Heart right ventricle (tissue), 16 donors: ENCODE data around the gene NEMF. TPM values are rescaled to one million over a fixed set of nuclear protein-coding genes. Genes with fewer than 3 reads are reported as not detected.

Source experiments
- ATAC-seq, 8 donors: fragments of 200-7000 bp; cut with Tn5 transposase; one replicate each; pipeline ENCODE4 v1.9.1; 2020; ENCODE audit warnings: mild to moderate bottlenecking in 8 of 8, moderate library complexity in 8 of 8, moderate number of reproducible peaks in 1 of 8
- DNase-seq, 2 donors: peaks; one replicate each; pipeline ENCODE4 v3.0.0-alpha.2; 2020
- H3K27ac ChIP-seq, 10 donors: fragments of 200-600 bp; sonication (generic) in 2 of 10; one replicate each; pipeline versions ENCODE4 v1.5.0 to v1.8.0; 2020 to 2022; ENCODE audit warnings: mild to moderate bottlenecking in 3 of 10
- H3K27me3 ChIP-seq, 7 donors: fragments of 200-600 bp; one replicate each; pipeline ENCODE4 v1.8.0; 2021 to 2022; ENCODE audit warnings: mild to moderate bottlenecking in 2 of 7
- H3K36me3 ChIP-seq, 9 donors: fragments of 200-600 bp; sonication (generic) in 1 of 9; one replicate each; pipeline versions ENCODE4 v1.5.0 to v1.8.0; 2020 to 2022; ENCODE audit warnings: mild to moderate bottlenecking in 2 of 9
- H3K4me1 ChIP-seq, 9 donors: fragments of 200-600 bp; sonication (generic) in 1 of 9; one replicate each; pipeline versions ENCODE4 v1.5.0 to v1.8.0; 2020 to 2022; ENCODE audit warnings: mild to moderate bottlenecking in 4 of 9
- H3K4me3 ChIP-seq, 10 donors: fragments of 200-600 bp; sonication (generic) in 2 of 10; one replicate each; pipeline versions ENCODE4 v1.5.0 to v1.8.0; 2020 to 2022; ENCODE audit warnings: mild to moderate bottlenecking in 7 of 10, moderate library complexity in 2 of 10
- H3K9me3 ChIP-seq, 11 donors: fragments of 200-600 bp in 10 of 11; sonication (generic) in 2 of 11; one replicate each; pipeline versions ENCODE4 v1.5.0 to v1.8.0; 2013 to 2022; ENCODE audit warnings: mild to moderate bottlenecking in 2 of 11, control low read depth in 1 of 11, moderate library complexity in 1 of 11
- WGBS, 2 donors: extraction: QIAGEN DNeasy Blood & Tissue Kit; methylation state at CpG; one replicate each; pipeline ENCODE4 v1.1.7; 2013; ENCODE audit warnings: inconsistent platforms in 1 of 2; 5-methylcytosine and 5-hydroxymethylcytosine counted together
- intact Hi-C, 10 donors: fragments of 100-400 bp; cut with DNase I; formaldehyde crosslinking; loops; one replicate each; pipeline versions ENCODE4 v1.11.1 to v1.14.2; 2022
- polyA plus RNA-seq, 2 donors: library from polyadenylated mRNA; stranded (reverse); fragments of 200-250 nt; gene quantifications; one replicate each; pipeline ENCODE4 v1.2.3, GENCODE V29; 2013
- total RNA-seq, 10 donors: library from RNA; stranded (reverse); fragmentation: NEBNext Ultra II Directional in 3 of 10; extraction: Animal tissue kit (Norgen Biotek cat#: 25700) in 3 of 10; gene quantifications; one replicate each; pipeline versions ENCODE4 v1.2.1 to v1.2.4, GENCODE V29; 2021 to 2023
- TF ChIP-seq, protein P1 (sequence below), 9 donors: fragments of 200-600 bp; sonication (generic) in 2 of 9; IDR thresholded peaks; one replicate each; pipeline versions ENCODE4 v1.5.0 to v1.8.0; 2021 to 2022; ENCODE audit warnings: antibody characterized with exemption in 9 of 9, mild to moderate bottlenecking in 5 of 9, moderate library complexity in 1 of 9
- donor health status: Arrhythmogenic right ventricular cardiomyopathy.
- donor health status: ischemic (EF 13 %, LVEDD 7.1; RV severe dilation, severe dysfunction).
- donor health status: healthy with polysubstance abuse.
- donor health status: DM: no; HTN: yes; CAD: no.
- donor health status: DM: no; HTN: no; CAD: no.
- donor health status: ischemic (EF 25% LVEDD 6.9; RV normal size, moderate dysfunction).
- donor health status: ischemic (EF 25% LVEDD 5.7; RV mildly dilated, moderate dysfunction).
- donor health status: healthy.
- donor health status: DM: yes; HTN: yes; CAD: no.
- donor health status: Ischemic cardiomyopathy.
- donor health status: ischemic (EF 35%, LVEDD 5.7; RV mildly dilated, moderate dysfunction).
- donor health status: nonischemic (EF 11% LVEDD 7.7; RV severe dilation, severe dysfunction).
- donor health status: DM: yes; HTN: yes; CAD: no.
- donor health status: PGD.
- donor health status: ischemic (EF 29% LVEDD 5.4; RV normal size, mild dysfunction).
- donor health status: nonischemic (EF 23%, LVEDD 6.1; RV moderate dilation, normal function).

The NEMF gene
- total and polyA plus RNA-seq, 12 donors: 18.0 to 67.4 (median 53.9) TPM

DNA sequence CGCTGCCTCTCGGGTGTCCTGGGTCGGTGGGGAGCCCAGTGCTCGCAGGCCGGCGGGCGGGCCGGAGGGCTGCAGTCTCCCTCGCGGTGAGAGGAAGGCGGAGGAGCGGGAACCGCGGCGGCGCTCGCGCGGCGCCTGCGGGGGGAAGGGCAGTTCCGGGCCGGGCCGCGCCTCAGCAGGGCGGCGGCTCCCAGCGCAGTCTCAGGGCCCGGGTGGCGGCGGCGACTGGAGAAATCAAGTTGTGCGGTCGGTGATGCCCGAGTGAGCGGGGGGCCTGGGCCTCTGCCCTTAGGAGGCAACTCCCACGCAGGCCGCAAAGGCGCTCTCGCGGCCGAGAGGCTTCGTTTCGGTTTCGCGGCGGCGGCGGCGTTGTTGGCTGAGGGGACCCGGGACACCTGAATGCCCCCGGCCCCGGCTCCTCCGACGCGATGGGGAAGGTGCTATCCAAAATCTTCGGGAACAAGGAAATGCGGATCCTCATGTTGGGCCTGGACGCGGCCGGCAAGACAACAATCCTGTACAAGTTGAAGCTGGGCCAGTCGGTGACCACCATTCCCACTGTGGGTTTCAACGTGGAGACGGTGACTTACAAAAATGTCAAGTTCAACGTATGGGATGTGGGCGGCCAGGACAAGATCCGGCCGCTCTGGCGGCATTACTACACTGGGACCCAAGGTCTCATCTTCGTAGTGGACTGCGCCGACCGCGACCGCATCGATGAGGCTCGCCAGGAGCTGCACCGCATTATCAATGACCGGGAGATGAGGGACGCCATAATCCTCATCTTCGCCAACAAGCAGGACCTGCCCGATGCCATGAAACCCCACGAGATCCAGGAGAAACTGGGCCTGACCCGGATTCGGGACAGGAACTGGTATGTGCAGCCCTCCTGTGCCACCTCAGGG, 41.0 kb upstream of the NEMF start:
- Histone ChIP-seq H3K36me3 (peaks cover 0 to 28% (median 5%) of the 10 kb centered on the region in 9 donors), H3K27me3 (no peaks in the 10 kb centered on the region), H3K4me1 (peaks cover 7 to 53% (median 48%) of the 10 kb centered on the region in 9 donors), H3K9me3 (no peaks in the 10 kb centered on the region), H3K4me3 (peak overlapping the region; percentile 82 to 100 (median 94)), H3K27ac (peak overlapping the region; percentile 98 to 100 (median 100))
- peak; percentile 60 to 85 (median 74) for ATAC-seq
- TF ChIP-seq, protein P1, sequence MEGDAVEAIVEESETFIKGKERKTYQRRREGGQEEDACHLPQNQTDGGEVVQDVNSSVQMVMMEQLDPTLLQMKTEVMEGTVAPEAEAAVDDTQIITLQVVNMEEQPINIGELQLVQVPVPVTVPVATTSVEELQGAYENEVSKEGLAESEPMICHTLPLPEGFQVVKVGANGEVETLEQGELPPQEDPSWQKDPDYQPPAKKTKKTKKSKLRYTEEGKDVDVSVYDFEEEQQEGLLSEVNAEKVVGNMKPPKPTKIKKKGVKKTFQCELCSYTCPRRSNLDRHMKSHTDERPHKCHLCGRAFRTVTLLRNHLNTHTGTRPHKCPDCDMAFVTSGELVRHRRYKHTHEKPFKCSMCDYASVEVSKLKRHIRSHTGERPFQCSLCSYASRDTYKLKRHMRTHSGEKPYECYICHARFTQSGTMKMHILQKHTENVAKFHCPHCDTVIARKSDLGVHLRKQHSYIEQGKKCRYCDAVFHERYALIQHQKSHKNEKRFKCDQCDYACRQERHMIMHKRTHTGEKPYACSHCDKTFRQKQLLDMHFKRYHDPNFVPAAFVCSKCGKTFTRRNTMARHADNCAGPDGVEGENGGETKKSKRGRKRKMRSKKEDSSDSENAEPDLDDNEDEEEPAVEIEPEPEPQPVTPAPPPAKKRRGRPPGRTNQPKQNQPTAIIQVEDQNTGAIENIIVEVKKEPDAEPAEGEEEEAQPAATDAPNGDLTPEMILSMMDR (IDR thresholded peaks at IDR 0.05): no peak
- DNase-seq: peak; percentile 50 to 67
- 0 to 2% methylated on average over 80 to 85 of the region's 85 CpGs for WGBS, 2 donors
- intact Hi-C loops: loop anchor here in 9 of 10 donors (1.0 to 10.0 kb wide), 6 partner anchors 25 to 214 kb away; no protein-coding TSS in a partner anchor

- no peaks in the 10 kb centered on the region for H3K9me3 ChIP-seq
- no peaks in the 10 kb centered on the region for H3K27me3 ChIP-seq
- H3K4me3 ChIP-seq: peak within 1 kb of the TSS; percentile 82 to 100 (median 94)
- TF ChIP-seq, protein P1 (IDR thresholded peaks at IDR 0.05): peak in 5 of 9 donors; percentile 9 to 45 (median 28)
- peaks cover 0 to 28% (median 5%) of the 10 kb centered on the region in 9 donors for H3K36me3 ChIP-seq
- peaks cover 7 to 45% (median 40%) of the 10 kb centered on the region in 9 donors for H3K4me1 ChIP-seq
- H3K27ac ChIP-seq: peak within 1 kb of the TSS; percentile 98 to 100 (median 100)
- ATAC-seq (peak; percentile 97 to 100 (median 99)), DNase-seq (peak; percentile 99 to 100)
- intact Hi-C loops: loop anchor here in 9 of 10 donors (1.0 to 10.0 kb wide), 7 partner anchors 24 to 215 kb away; no protein-coding TSS in a partner anchor
- WGBS, 2 donors: 0% methylated on average over 66 of the region's 66 CpGs
Observed at GRCh38 chr14:49892636-49893308, 40.2 kb upstream of the NEMF start, which contains the start of gene ARF6. Gene ARF6 (plus strand): TSS chr14:49893082. CDS start chr14:49893737, 655 bp downstream.

DNA sequence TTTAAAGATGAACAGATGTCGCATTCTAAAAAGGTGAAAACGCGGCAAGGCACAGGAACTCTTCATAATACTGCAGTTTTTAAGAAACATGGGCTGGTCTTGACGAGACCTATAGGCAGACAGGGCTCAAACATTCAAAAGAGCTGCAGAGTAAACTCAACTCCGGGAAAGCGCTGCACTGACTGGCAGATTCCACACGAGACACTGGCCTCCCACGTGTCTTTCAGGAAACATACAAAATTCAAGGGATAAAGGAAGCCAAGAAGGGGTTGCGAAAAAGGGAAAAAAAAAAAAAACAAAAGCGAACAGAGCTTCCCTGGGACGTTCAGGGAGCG, 39.7 kb upstream of the NEMF start:
- peak; percentile 52 to 81 (median 71) for ATAC-seq
- TF ChIP-seq, protein P1 (IDR thresholded peaks at IDR 0.05): no peak
- 3 to 4% methylated on average over 12 of the region's 12 CpGs for WGBS, 2 donors
- H3K36me3 ChIP-seq: peaks cover 0 to 28% (median 5%) of the 10 kb centered on the region in 9 donors
- H3K4me3 ChIP-seq: peak overlapping the region; percentile 82 to 100 (median 94)
- intact Hi-C loops: loop anchor here in 9 of 10 donors (1.0 to 10.0 kb wide), 7 partner anchors 23 to 215 kb away; no protein-coding TSS in a partner anchor
- peak overlapping the region; percentile 98 to 100 (median 100) for H3K27ac ChIP-seq
- no peaks in the 10 kb centered on the region for H3K27me3 ChIP-seq
- H3K9me3 ChIP-seq: no peaks in the 10 kb centered on the region
- H3K4me1 ChIP-seq: peaks cover 7 to 40% (median 35%) of the 10 kb centered on the region in 9 donors
- DNase-seq: peak in 1 of 2 donors; percentile 71

GRCh38 chr14:49888293-49888692, 35.7 kb upstream of the NEMF start:
- ATAC-seq: no peak
- WGBS, 2 donors: 79 to 83% methylated on average over 2 of the region's 2 CpGs

More at GRCh38 chr14:49888293-49888692, 35.7 kb upstream of the NEMF start:
- H3K36me3 ChIP-seq: no peaks in the 10 kb centered on the region
- H3K27ac ChIP-seq: no peak overlapping the region
- TF ChIP-seq, protein P1 (IDR thresholded peaks at IDR 0.05): no peak
- peaks cover 0 to 11% (median 6%) of the 10 kb centered on the region in 9 donors for H3K4me1 ChIP-seq
- DNase-seq: no peak
- intact Hi-C loops: loop anchor here in 2 of 10 donors (10.0 kb wide), 2 partner anchors 117 to 217 kb away; no protein-coding TSS in a partner anchor
- no peaks in the 10 kb centered on the region for H3K9me3 ChIP-seq
- no peaks in the 10 kb centered on the region for H3K27me3 ChIP-seq
- H3K4me3 ChIP-seq: no peak overlapping the region
